ENCODE data around the gene MEF2A. TPM values are rescaled to one million over a fixed set of nuclear protein-coding genes. Genes with fewer than 3 reads are reported as not detected.

Gene MEF2A
- total RNA-seq, 1 experiment from 2014 or later, result 29.6 TPM

GRCh38 chr15:99571299-99571698 is 5.5 kb downstream of the MEF2A start (continued):
- TF ChIP-seq RAD21 (IDR thresholded peaks at IDR 0.05; ENCODE audit: low read depth) (no peak), POLR2A (IDR thresholded peaks at IDR 0.05; ENCODE audit: borderline replicate concordance, extremely low read depth, insufficient read depth, insufficient read length) (no peak), SP1 (IDR thresholded peaks at IDR 0.05; ENCODE audit: low read depth) (no peak)

DNA sequence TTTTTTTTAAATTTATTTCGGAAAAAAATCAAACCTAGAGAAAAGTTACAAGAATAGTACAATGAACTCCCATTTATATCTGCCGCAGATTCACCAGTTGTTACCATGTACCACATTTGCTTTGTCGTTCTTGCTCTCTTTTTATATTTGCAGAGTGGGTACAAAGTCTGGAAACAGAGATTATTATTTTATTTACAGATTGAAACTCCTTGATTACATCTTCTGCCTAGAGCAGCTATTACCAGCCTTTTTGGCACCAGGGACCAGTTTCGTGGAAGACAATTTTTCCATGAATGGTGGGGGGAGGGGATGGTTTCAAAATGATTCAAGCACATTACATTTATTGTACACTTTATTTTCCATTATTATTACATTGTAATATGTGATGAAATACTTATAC is 8.3 kb downstream of the MEF2A start:
- Histone ChIP-seq H3K9me3 (ENCODE audit: control insufficient read depth in 1 of 2, insufficient read depth in 1 of 2, low read depth in 1 of 2, low read length in 2 of 2) (no peaks in the 10 kb centered on the region), H3K79me2 (ENCODE audit: insufficient read depth, low read length) (peaks cover 96% of the 10 kb centered on the region), H4K20me1 (ENCODE audit: insufficient read depth) (peaks cover 9% of the 10 kb centered on the region; the same call in 1 of the 2 replicates), H3K9me2 (ENCODE audit: insufficient read depth) (no peaks in the 10 kb centered on the region), H3K36me3 (ENCODE audit: control insufficient read depth in 1 of 2, insufficient read depth in 2 of 2, low read length in 2 of 2) (no peaks in the 10 kb centered on the region), H3K4me2 (ENCODE audit: low read length) (no peak overlapping the region), H2AFZ (ENCODE audit: low read depth, low read length, poor library complexity, severe bottlenecking) (no peak overlapping the region), H3K4me1 (ENCODE audit: control insufficient read depth in 1 of 2, insufficient read depth in 2 of 2, low read length in 2 of 2) (no peaks in the 10 kb centered on the region), H3K27me3 (ENCODE audit: insufficient read depth, low read length) (no peaks in the 10 kb centered on the region), H3K27ac (ENCODE audit: low read depth, low read length) (no peak overlapping the region), H3K4me3 (replicated peaks in 1 of 2; ENCODE audit: low read depth in 1 of 2, low read length in 2 of 2) (no peak overlapping the region), H3K9ac (ENCODE audit: low read length) (no peak overlapping the region)
- CTCF ChIA-PET, result no interaction called here
- no peak for DNase-seq (ENCODE audit: low read depth, low spot score)
- no TSS peak for BruUV-seq (replicated peaks)
- POLR2A ChIA-PET, result no interaction called here
- TF ChIP-seq ELF1 (IDR thresholded peaks at IDR 0.05; ENCODE audit: borderline replicate concordance, low read depth) (no peak), EZH2phosphoT487 (IDR thresholded peaks at IDR 0.05; ENCODE audit: borderline replicate concordance) (no peak), FOSL1 (IDR thresholded peaks at IDR 0.05; ENCODE audit: low read depth) (no peak), CTCF (IDR thresholded peaks at IDR 0.05 in 2 of 3, conservative IDR thresholded peaks at IDR 0.05 in 1 of 3; ENCODE audit: borderline replicate concordance in 1 of 3, insufficient read depth in 1 of 3, low read depth in 2 of 3, low read length in 2 of 3) (no peak), TCF7L2 (IDR thresholded peaks at IDR 0.05; ENCODE audit: borderline replicate concordance, extremely low read depth, insufficient read depth, insufficient read length) (no peak), SP1 (IDR thresholded peaks at IDR 0.05; ENCODE audit: low read depth) (no peak), EZH2 (IDR thresholded peaks at IDR 0.05) (no peak), EGR1 (IDR thresholded peaks at IDR 0.05; ENCODE audit: low read depth) (no peak), POLR2A (IDR thresholded peaks at IDR 0.05; ENCODE audit: borderline replicate concordance, extremely low read depth, insufficient read depth, insufficient read length) (no peak)
- TF ChIP-seq, protein P1, sequence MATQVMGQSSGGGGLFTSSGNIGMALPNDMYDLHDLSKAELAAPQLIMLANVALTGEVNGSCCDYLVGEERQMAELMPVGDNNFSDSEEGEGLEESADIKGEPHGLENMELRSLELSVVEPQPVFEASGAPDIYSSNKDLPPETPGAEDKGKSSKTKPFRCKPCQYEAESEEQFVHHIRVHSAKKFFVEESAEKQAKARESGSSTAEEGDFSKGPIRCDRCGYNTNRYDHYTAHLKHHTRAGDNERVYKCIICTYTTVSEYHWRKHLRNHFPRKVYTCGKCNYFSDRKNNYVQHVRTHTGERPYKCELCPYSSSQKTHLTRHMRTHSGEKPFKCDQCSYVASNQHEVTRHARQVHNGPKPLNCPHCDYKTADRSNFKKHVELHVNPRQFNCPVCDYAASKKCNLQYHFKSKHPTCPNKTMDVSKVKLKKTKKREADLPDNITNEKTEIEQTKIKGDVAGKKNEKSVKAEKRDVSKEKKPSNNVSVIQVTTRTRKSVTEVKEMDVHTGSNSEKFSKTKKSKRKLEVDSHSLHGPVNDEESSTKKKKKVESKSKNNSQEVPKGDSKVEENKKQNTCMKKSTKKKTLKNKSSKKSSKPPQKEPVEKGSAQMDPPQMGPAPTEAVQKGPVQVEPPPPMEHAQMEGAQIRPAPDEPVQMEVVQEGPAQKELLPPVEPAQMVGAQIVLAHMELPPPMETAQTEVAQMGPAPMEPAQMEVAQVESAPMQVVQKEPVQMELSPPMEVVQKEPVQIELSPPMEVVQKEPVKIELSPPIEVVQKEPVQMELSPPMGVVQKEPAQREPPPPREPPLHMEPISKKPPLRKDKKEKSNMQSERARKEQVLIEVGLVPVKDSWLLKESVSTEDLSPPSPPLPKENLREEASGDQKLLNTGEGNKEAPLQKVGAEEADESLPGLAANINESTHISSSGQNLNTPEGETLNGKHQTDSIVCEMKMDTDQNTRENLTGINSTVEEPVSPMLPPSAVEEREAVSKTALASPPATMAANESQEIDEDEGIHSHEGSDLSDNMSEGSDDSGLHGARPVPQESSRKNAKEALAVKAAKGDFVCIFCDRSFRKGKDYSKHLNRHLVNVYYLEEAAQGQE (IDR thresholded peaks at IDR 0.05; ENCODE audit: low read depth), result no peak
- no peak for ATAC-seq
- intact Hi-C loops (cut with micrococcal nuclease), result no loop called here
- RAD21 ChIA-PET (ENCODE audit: low non-redundant PET in 1 of 2, low total read pairs in 2 of 2, uncharacterized antibody in 2 of 2, unreplicated experiment in 2 of 2), result no interaction called here
